ENCODE results near the gene DOCK8.

The DOCK8 gene

DNA sequence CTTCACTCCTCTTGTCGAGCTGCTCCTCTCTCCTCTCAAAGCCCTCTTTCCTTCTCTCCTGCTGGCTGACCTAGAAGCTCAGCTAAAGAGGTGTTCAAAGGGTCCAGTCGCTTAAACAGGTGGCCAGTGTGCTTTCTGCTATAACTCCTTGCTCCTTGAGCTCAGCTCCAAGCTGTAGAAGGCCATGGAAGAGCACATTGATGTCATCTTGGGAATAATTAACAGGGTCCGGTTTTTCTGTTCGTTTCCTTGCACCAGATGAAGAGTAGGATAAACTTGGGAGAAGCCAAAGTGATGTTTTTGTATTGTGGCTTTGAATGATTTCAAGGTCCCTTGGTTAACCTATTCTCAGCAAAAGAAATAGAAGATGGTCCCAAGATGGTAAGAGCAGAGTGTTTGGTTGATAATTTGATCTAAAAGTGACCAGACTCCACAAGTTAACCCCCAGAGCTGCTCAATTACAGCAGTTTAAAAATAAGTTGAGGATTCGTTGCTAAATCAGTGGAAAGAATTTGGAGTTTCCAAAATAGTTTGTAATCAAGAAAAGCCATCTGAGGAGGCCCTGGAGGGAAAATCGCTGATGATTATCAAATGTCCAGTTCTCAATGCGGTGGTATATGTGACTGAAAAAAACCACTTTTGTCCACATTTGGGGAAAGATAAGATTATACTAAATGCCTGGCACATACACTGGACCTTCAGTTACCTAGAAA lies 148.1 kb downstream of the DOCK8 start:
- TF ChIP-seq, protein P1, sequence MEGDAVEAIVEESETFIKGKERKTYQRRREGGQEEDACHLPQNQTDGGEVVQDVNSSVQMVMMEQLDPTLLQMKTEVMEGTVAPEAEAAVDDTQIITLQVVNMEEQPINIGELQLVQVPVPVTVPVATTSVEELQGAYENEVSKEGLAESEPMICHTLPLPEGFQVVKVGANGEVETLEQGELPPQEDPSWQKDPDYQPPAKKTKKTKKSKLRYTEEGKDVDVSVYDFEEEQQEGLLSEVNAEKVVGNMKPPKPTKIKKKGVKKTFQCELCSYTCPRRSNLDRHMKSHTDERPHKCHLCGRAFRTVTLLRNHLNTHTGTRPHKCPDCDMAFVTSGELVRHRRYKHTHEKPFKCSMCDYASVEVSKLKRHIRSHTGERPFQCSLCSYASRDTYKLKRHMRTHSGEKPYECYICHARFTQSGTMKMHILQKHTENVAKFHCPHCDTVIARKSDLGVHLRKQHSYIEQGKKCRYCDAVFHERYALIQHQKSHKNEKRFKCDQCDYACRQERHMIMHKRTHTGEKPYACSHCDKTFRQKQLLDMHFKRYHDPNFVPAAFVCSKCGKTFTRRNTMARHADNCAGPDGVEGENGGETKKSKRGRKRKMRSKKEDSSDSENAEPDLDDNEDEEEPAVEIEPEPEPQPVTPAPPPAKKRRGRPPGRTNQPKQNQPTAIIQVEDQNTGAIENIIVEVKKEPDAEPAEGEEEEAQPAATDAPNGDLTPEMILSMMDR (IDR thresholded peaks at IDR 0.05; ENCODE audit: low read length), result no peak
- no peak for TF ChIP-seq EZH2 (IDR thresholded peaks at IDR 0.05; ENCODE audit: borderline replicate concordance, low read length)
- Histone ChIP-seq H3K36me3 (ENCODE audit: insufficient read depth, low read length) (no peaks in the 10 kb centered on the region), H3K4me3 (ENCODE audit: low read depth, low read length, poor library complexity, severe bottlenecking) (no peak overlapping the region), H3F3A (ENCODE audit: insufficient read depth, low read length) (no peaks in the 10 kb centered on the region), H3K9me2 (ENCODE audit: low read depth, low read length) (no peaks in the 10 kb centered on the region), H3K4me2 (ENCODE audit: low read length) (no peak overlapping the region), H3K9ac (ENCODE audit: low read length) (no peak overlapping the region), H3K27me3 (ENCODE audit: insufficient read depth, low read length) (no peaks in the 10 kb centered on the region), H4K20me1 (ENCODE audit: insufficient read depth, low read length) (no peaks in the 10 kb centered on the region), H2AFZ (ENCODE audit: low read length) (no peak overlapping the region), H3K27ac (ENCODE audit: low read depth, low read length, poor library complexity, severe bottlenecking) (no peak overlapping the region), H3K79me2 (ENCODE audit: insufficient read depth, low read length) (no peaks in the 10 kb centered on the region), H3K9me3 (ENCODE audit: low read length) (no peaks in the 10 kb centered on the region), H3K4me1 (ENCODE audit: insufficient read depth, low read length, severe bottlenecking) (no peaks in the 10 kb centered on the region)

DNA sequence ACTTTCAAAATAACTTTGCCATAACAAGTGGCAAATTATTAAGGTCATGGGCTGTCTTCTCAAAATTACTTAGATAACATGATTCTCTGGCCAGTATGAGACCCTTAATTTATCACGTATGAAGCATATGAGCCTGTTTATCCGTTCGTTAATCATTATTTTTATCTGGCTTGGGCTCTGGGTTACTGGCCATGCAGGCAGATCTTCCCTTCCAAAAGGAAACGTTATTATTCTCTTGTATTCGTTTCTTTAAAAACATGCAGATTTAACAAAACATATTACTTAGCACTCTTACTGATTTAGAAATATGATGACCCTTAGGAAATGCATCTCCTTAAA lies 148.6 kb downstream of the DOCK8 start:
- no peaks in the 10 kb centered on the region for H3K36me3 ChIP-seq (ENCODE audit: insufficient read depth, low read length)
- no peak overlapping the region for H3K4me2 ChIP-seq (ENCODE audit: low read length)
- H3K9me3 ChIP-seq (ENCODE audit: low read length), result no peaks in the 10 kb centered on the region
- TF ChIP-seq, protein P1 (IDR thresholded peaks at IDR 0.05; ENCODE audit: low read length), result no peak
- TF ChIP-seq EZH2 (IDR thresholded peaks at IDR 0.05; ENCODE audit: borderline replicate concordance, low read length), result no peak
- no peak overlapping the region for H3K9ac ChIP-seq (ENCODE audit: low read length)
- H3F3A ChIP-seq (ENCODE audit: insufficient read depth, low read length), result no peaks in the 10 kb centered on the region
- no peaks in the 10 kb centered on the region for H3K27me3 ChIP-seq (ENCODE audit: insufficient read depth, low read length)
- H4K20me1 ChIP-seq (ENCODE audit: insufficient read depth, low read length), result no peaks in the 10 kb centered on the region
- no peaks in the 10 kb centered on the region for H3K4me1 ChIP-seq (ENCODE audit: insufficient read depth, low read length, severe bottlenecking)
- H2AFZ ChIP-seq (ENCODE audit: low read length), result no peak overlapping the region
- H3K27ac ChIP-seq (ENCODE audit: low read depth, low read length, poor library complexity, severe bottlenecking), result no peak overlapping the region
- no peaks in the 10 kb centered on the region for H3K79me2 ChIP-seq (ENCODE audit: insufficient read depth, low read length)
- H3K4me3 ChIP-seq (ENCODE audit: low read depth, low read length, poor library complexity, severe bottlenecking), result no peak overlapping the region
- H3K9me2 ChIP-seq (ENCODE audit: low read depth, low read length), result no peaks in the 10 kb centered on the region

DNA sequence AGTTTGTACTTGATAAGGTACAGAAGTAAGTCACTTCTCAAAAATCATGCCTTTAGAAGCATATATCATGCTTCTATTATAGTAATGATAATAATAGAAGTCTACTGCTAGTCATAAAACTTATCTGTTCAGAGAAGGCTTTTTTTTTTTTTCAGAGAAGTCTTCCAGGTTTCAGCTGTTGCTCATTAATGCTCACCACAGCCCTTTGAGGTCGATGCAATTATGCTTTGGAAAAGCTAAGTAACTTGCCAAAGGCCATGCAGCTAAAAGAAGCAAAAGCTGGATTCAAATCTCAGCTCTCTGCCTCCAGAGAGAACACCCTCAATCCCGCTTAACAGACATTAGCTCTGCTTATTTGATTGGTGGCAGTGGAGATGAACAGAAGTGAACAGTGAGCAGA lies 150.8 kb downstream of the DOCK8 start:
- Histone ChIP-seq H3K27me3 (ENCODE audit: insufficient read depth, low read length) (no peaks in the 10 kb centered on the region), H3K27ac (ENCODE audit: low read depth, low read length, poor library complexity, severe bottlenecking) (no peak overlapping the region), H3F3A (ENCODE audit: insufficient read depth, low read length) (no peaks in the 10 kb centered on the region), H3K4me3 (ENCODE audit: low read depth, low read length, poor library complexity, severe bottlenecking) (no peak overlapping the region), H2AFZ (ENCODE audit: low read length) (no peak overlapping the region), H3K79me2 (ENCODE audit: insufficient read depth, low read length) (no peaks in the 10 kb centered on the region), H3K36me3 (ENCODE audit: insufficient read depth, low read length) (no peaks in the 10 kb centered on the region), H4K20me1 (ENCODE audit: insufficient read depth, low read length) (no peaks in the 10 kb centered on the region), H3K9ac (ENCODE audit: low read length) (no peak overlapping the region), H3K9me2 (ENCODE audit: low read depth, low read length) (no peaks in the 10 kb centered on the region), H3K4me1 (ENCODE audit: insufficient read depth, low read length, severe bottlenecking) (no peaks in the 10 kb centered on the region), H3K9me3 (ENCODE audit: low read length) (no peaks in the 10 kb centered on the region), H3K4me2 (ENCODE audit: low read length) (no peak overlapping the region)
- no peak for TF ChIP-seq EZH2 (IDR thresholded peaks at IDR 0.05; ENCODE audit: borderline replicate concordance, low read length)
- TF ChIP-seq, protein P1 (IDR thresholded peaks at IDR 0.05; ENCODE audit: low read length), result no peak

Data from OCI-LY1 (cell line).